H1 (cell line): ENCODE results near the gene IKZF2. TPM values are rescaled to one million over a fixed set of nuclear protein-coding genes. Genes with fewer than 3 reads are reported as not detected.

Experiments
- CTCF ChIA-PET: fragments of 300-600 bp; sonication (Branson Sonifier 250); formaldehyde crosslinking; loops from one replicate; lab custom pipeline; 2021; ENCODE audit not compliant: partially characterized antibody; lab: Charles Lee
- POLR2A ChIA-PET: fragments of 300-600 bp; sonication (Branson Sonifier 250); formaldehyde crosslinking; loops from one replicate; lab custom pipeline; 2021; ENCODE audit warnings: inconsistent platforms; ENCODE audit not compliant: partially characterized antibody; lab: Charles Lee
- DNase-seq, 2 experiments: peaks; one replicate each; pipeline versions ENCODE4 v3.0.0 to v3.0.0-alpha.2; 2010 to 2022; ENCODE audit warnings: low spot score in 2 of 2, low read depth in 1 of 2, mixed read lengths in 1 of 2
- FAIRE-seq: peaks from 2 replicates; lab custom pipeline; 2011; peaks lifted over from hg19 to GRCh38; lab: Jason Lieb, UNC
- H2AFZ ChIP-seq: 2 replicates; pipeline ENCODE4 v1.8.1; 2012; ENCODE audit warnings: low read length, inconsistent platforms
- H2AK5ac ChIP-seq: 2 replicates; pipeline ENCODE4 v1.6.1; 2013; ENCODE audit warnings: low read depth, low read length
- H2BK120ac ChIP-seq: replicated peaks from 2 replicates; pipeline ENCODE3; 2013; ENCODE audit warnings: low read depth, low read length, inconsistent platforms
- H2BK12ac ChIP-seq: 2 replicates; pipeline ENCODE4 v1.6.1; 2013; ENCODE audit warnings: low read depth, low read length
- H2BK15ac ChIP-seq: 2 replicates; pipeline ENCODE4 v1.6.1; 2013; ENCODE audit warnings: low read length
- H2BK20ac ChIP-seq: 2 replicates; pipeline ENCODE4 v1.6.1; 2013; ENCODE audit warnings: low read length
- H2BK5ac ChIP-seq: 2 replicates; pipeline ENCODE4 v1.6.1; 2013; ENCODE audit warnings: low read depth, low read length
- H3K14ac ChIP-seq: 2 replicates; pipeline ENCODE4 v1.6.1; 2013; ENCODE audit warnings: inconsistent platforms; ENCODE audit not compliant: insufficient read length
- H3K18ac ChIP-seq: 2 replicates; pipeline ENCODE4 v1.6.1; 2013; ENCODE audit warnings: low read length; ENCODE audit errors: extremely low read depth
- H3K23ac ChIP-seq: 2 replicates; pipeline ENCODE4 v1.6.1; 2013; ENCODE audit warnings: inconsistent platforms; ENCODE audit not compliant: insufficient read length
- H3K23me2 ChIP-seq: 2 replicates; pipeline ENCODE4 v1.6.1; 2013; ENCODE audit warnings: low read depth, low read length
- H3K27ac ChIP-seq: 2 replicates; pipeline ENCODE4 v1.6.1; 2011; ENCODE audit warnings: low read depth, low read length, inconsistent platforms
- H3K27me3 ChIP-seq, 4 experiments: replicated peaks in 1 of 4; 1 replicate in 1 of 4; 2 replicates in 3 of 4; pipeline versions ENCODE4 v1.6.1 to v1.8.1; 2011 to 2013; ENCODE audit warnings: low read length in 3 of 4, mild to moderate bottlenecking in 3 of 4, inconsistent platforms in 2 of 4, mixed read lengths in 2 of 4, moderate library complexity in 1 of 4; ENCODE audit not compliant: control insufficient read depth in 3 of 4, insufficient read depth in 3 of 4; ENCODE audit errors: extremely low read depth in 1 of 4
- H3K36me3 ChIP-seq, 4 experiments: 2 replicates each; pipeline versions ENCODE4 v1.6.1 to v1.8.1; 2011 to 2013; ENCODE audit warnings: mild to moderate bottlenecking in 4 of 4, low read length in 3 of 4, moderate library complexity in 2 of 4, control low read depth in 1 of 4, inconsistent platforms in 1 of 4; ENCODE audit not compliant: insufficient read depth in 4 of 4, control insufficient read depth in 2 of 4
- H3K4ac ChIP-seq: replicated peaks from 2 replicates; pipeline ENCODE3; 2013; ENCODE audit warnings: low read length, low read depth, mixed read lengths, inconsistent platforms; ENCODE audit not compliant: insufficient read length
- H3K4me1 ChIP-seq, 4 experiments: replicated peaks in 1 of 4; 1 replicate in 1 of 4; 2 replicates in 3 of 4; pipeline versions ENCODE4 v1.6.1 to v1.8.1; 2011 to 2013; ENCODE audit warnings: low read length in 3 of 4, inconsistent platforms in 2 of 4, mixed read lengths in 1 of 4; ENCODE audit not compliant: insufficient read depth in 4 of 4, control insufficient read depth in 3 of 4
- H3K4me2 ChIP-seq, 2 experiments: 2 replicates each; pipeline versions ENCODE4 v1.6.1 to v1.8.1; 2011 to 2013; ENCODE audit warnings: low read depth in 2 of 2, low read length in 2 of 2, control low read depth in 1 of 2, inconsistent platforms in 1 of 2, mild to moderate bottlenecking in 1 of 2; ENCODE audit not compliant: insufficient read depth in 1 of 2
- H3K4me3 ChIP-seq, 4 experiments: fragments of 200-600, 300-600 bp in 1 of 4; sonication (generic), shearing (Covaris generic), sonication (Bioruptor Twin) in 1 of 4; 2 replicates each; pipeline versions ENCODE4 v1.5.1 to v1.8.1; 2011 to 2016; ENCODE audit warnings: low read length in 4 of 4, low read depth in 3 of 4, control low read depth in 2 of 4, inconsistent platforms in 2 of 4, mild to moderate bottlenecking in 2 of 4, mixed read lengths in 1 of 4, moderate library complexity in 1 of 4; ENCODE audit not compliant: insufficient read depth in 2 of 4; ENCODE audit errors: extremely low read depth in 1 of 4
- H3K56ac ChIP-seq: replicated peaks from 2 replicates; pipeline ENCODE3; 2013; ENCODE audit warnings: low read depth, mild to moderate bottlenecking, mixed read lengths, low read length, inconsistent platforms; ENCODE audit not compliant: insufficient read length
- H3K79me1 ChIP-seq: 2 replicates; pipeline ENCODE4 v1.6.1; 2013; ENCODE audit warnings: low read depth, low read length, control low read depth
- H3K79me2 ChIP-seq, 2 experiments: 2 replicates each; pipeline versions ENCODE4 v1.6.1 to v1.8.1; 2012 to 2013; ENCODE audit warnings: low read length in 2 of 2, mild to moderate bottlenecking in 2 of 2, inconsistent platforms in 1 of 2; ENCODE audit not compliant: insufficient read depth in 2 of 2, control insufficient read depth in 1 of 2
- H3K9ac ChIP-seq, 4 experiments: replicated peaks in 1 of 4; 1 replicate in 1 of 4; 2 replicates in 3 of 4; pipeline versions ENCODE4 v1.6.1 to v1.8.1; 2011 to 2013; ENCODE audit warnings: low read depth in 3 of 4, low read length in 3 of 4, control low read depth in 2 of 4, mild to moderate bottlenecking in 2 of 4, moderate library complexity in 2 of 4, inconsistent platforms in 1 of 4; ENCODE audit errors: extremely low read depth in 1 of 4
- H3K9me3 ChIP-seq, 2 experiments: 2 replicates each; pipeline versions ENCODE4 v1.6.1 to v1.8.1; 2012 to 2013; ENCODE audit warnings: mild to moderate bottlenecking in 2 of 2, moderate library complexity in 2 of 2, control low read depth in 1 of 2, inconsistent platforms in 1 of 2, low read depth in 1 of 2, low read length in 1 of 2, mixed read lengths in 1 of 2; ENCODE audit not compliant: insufficient read depth in 2 of 2
- H4K20me1 ChIP-seq, 2 experiments: replicated peaks in 1 of 2; 2 replicates each; pipeline versions ENCODE3 to v1.8.1; 2011 to 2013; ENCODE audit warnings: inconsistent platforms in 2 of 2, low read length in 2 of 2, mild to moderate bottlenecking in 1 of 2; ENCODE audit not compliant: insufficient read depth in 2 of 2, control insufficient read depth in 1 of 2
- H4K5ac ChIP-seq: 2 replicates; pipeline ENCODE4 v1.6.1; 2013; ENCODE audit warnings: low read length, low read depth, mixed read lengths, inconsistent platforms; ENCODE audit not compliant: insufficient read length
- H4K8ac ChIP-seq: 2 replicates; pipeline ENCODE4 v1.8.0; 2013; ENCODE audit warnings: mild to moderate bottlenecking, moderate library complexity, low read length, inconsistent platforms; ENCODE audit not compliant: insufficient read depth; ENCODE audit errors: extremely low read depth
- H4K91ac ChIP-seq: replicated peaks from 2 replicates; pipeline ENCODE3; 2013; ENCODE audit warnings: low read length, mixed read lengths, inconsistent platforms; ENCODE audit not compliant: insufficient read length
- CHD2 ChIP-seq: IDR thresholded peaks from 2 replicates; pipeline ENCODE4 v1.6.1; 2012; ENCODE audit warnings: low read length, improper control_type of control experiment
- KDM5A ChIP-seq: fragments of 200-600 bp; IDR thresholded peaks from 2 replicates; pipeline ENCODE4 v1.7.1; 2012; ENCODE audit warnings: mild to moderate bottlenecking, low read length, inconsistent platforms, mixed read lengths
- RFX5 ChIP-seq: IDR thresholded peaks from 2 replicates; pipeline ENCODE4 v1.6.1; 2011; ENCODE audit warnings: low read depth, low read length, improper control_type of control experiment, borderline replicate concordance
- WGBS, 2 experiments: shearing (Covaris generic) in 1 of 2; methylation state at CpG; one replicate each; pipeline versions ENCODE4 v1.1.6 to v1.1.7; 2013 to 2015; ENCODE audit warnings: low lambda C conversion rate in 2 of 2, mixed read lengths in 2 of 2, inconsistent platforms in 1 of 2, low coverage in 1 of 2, missing lambda C conversion rate in 1 of 2; ENCODE audit not compliant: insufficient replicate concordance in 2 of 2, insufficient coverage in 1 of 2, insufficient read length in 1 of 2; ENCODE audit errors: extremely low coverage in 1 of 2, missing lambda C conversion rate in 1 of 2; 5-methylcytosine and 5-hydroxymethylcytosine counted together
- polyA plus RNA-seq, 7 experiments: library from polyadenylated mRNA; depleted of rRNA in 3 of 7; stranded (reverse) in 5 of 7; unstranded in 2 of 7; fragments of >200 nt in 5 of 7; fragments of 200-250 nt in 2 of 7; gene quantifications; 1 replicate in 5 of 7; 2 replicates in 1 of 7; 4 replicates in 1 of 7; pipeline versions ENCODE4 v1.2.1 to v1.2.3, GENCODE V29; 2011 to 2013; ENCODE audit warnings: missing spikeins in 2 of 7, mixed read lengths in 2 of 7
- total RNA-seq: library from RNA; stranded (reverse); fragmentation: NEBNext Ultra II Directional; extraction: Animal tissue kit (Norgen Biotek cat#: 25700); gene quantifications from 2 replicates; pipeline ENCODE4 v1.2.1, GENCODE V29; 2021

The IKZF2 gene
- total and polyA plus RNA-seq, 2 of the 8 experiments (the other 6 are each of a cell fraction or from before 2014, with no cell fraction given) = 1.7 to 4.4 TPM

GRCh38 chr2:213147538-213147937 is 3.9 kb downstream of the IKZF2 start:
- H3K36me3 ChIP-seq = no peaks in the 10 kb centered on the region
- H3K9me3 ChIP-seq = no peaks in the 10 kb centered on the region
- H3K79me2 ChIP-seq = no peaks in the 10 kb centered on the region
- H4K20me1 ChIP-seq = peaks cover 0 to under 1% of the 10 kb centered on the region in 2 experiments
- H2BK15ac ChIP-seq = no peak overlapping the region
- no peak overlapping the region for H2AFZ ChIP-seq
- H3K4me2 ChIP-seq = no peak overlapping the region
- H3K14ac ChIP-seq = no peak overlapping the region
- no peak for TF ChIP-seq CHD2
- no peak for TF ChIP-seq RFX5
- TF ChIP-seq KDM5A = no peak
- no peak overlapping the region for H3K4me3 ChIP-seq
- H3K23me2 ChIP-seq = peaks cover 8% of the 10 kb centered on the region
- H2BK20ac ChIP-seq = no peak overlapping the region
- no peak overlapping the region for H2BK120ac ChIP-seq
- ChIA-PET POLR2A (no interaction called here), CTCF (interaction anchor here (2.0 kb wide), 1 partner anchor 256 kb away, joined by 4 read pairs; no protein-coding TSS in a partner anchor)
- H3K4me1 ChIP-seq = peaks cover 0 to 7% (median 0%) of the 10 kb centered on the region in 4 experiments; a peak in 1 of 7 replicates
- DNase-seq (no peak), FAIRE-seq (no peak)
- H3K18ac ChIP-seq = no peak overlapping the region
- H2AK5ac ChIP-seq = no peak overlapping the region
- WGBS, 2 experiments = 81% methylated on average over 2 of the region's 2 CpGs; no CpG with 5 or more reads in 1 of the 2 experiments
- H4K91ac ChIP-seq = no peak overlapping the region
- H3K27ac ChIP-seq = no peak overlapping the region
- H3K4ac ChIP-seq = no peak overlapping the region
- H3K56ac ChIP-seq = no peak overlapping the region
- no peak overlapping the region for H2BK12ac ChIP-seq
- H4K8ac ChIP-seq = no peak overlapping the region
- H4K5ac ChIP-seq = no peak overlapping the region
- H3K23ac ChIP-seq = no peak overlapping the region
- H3K9ac ChIP-seq = no peak overlapping the region
- H3K27me3 ChIP-seq = no peaks in the 10 kb centered on the region
- H2BK5ac ChIP-seq = no peak overlapping the region
- no peaks in the 10 kb centered on the region for H3K79me1 ChIP-seq
